H9 (cell line): Measurements from ENCODE around the gene MRGPRG. TPM values are rescaled to one million over a fixed set of nuclear protein-coding genes. Genes with fewer than 3 reads are reported as not detected.

ENCODE experiments used
- DNase-seq: peaks from one replicate; pipeline ENCODE4 v3.0.0-alpha.2; 2017
- H2AFZ ChIP-seq: one replicate; pipeline ENCODE4 v1.6.1; 2013; ENCODE audit warnings: mild to moderate bottlenecking, low read length, control low read depth, moderate library complexity
- H2AK5ac ChIP-seq: 2 replicates; pipeline ENCODE4 v1.6.1; 2013; ENCODE audit warnings: low read length, control low read depth, mixed read lengths; ENCODE audit not compliant: insufficient read length
- H2BK120ac ChIP-seq: one replicate; pipeline ENCODE4 v1.6.1; 2013; ENCODE audit warnings: low read depth, mild to moderate bottlenecking, low read length, control low read depth, inconsistent platforms; ENCODE audit not compliant: poor library complexity, severe bottlenecking
- H2BK12ac ChIP-seq: 2 replicates; pipeline ENCODE4 v1.6.1; 2013; ENCODE audit warnings: low read length, control low read depth, mixed read lengths, low read depth; ENCODE audit not compliant: insufficient read length
- H2BK15ac ChIP-seq: 2 replicates; pipeline ENCODE4 v1.6.1; 2013; ENCODE audit warnings: low read depth, low read length, control low read depth
- H2BK20ac ChIP-seq: one replicate; pipeline ENCODE4 v1.6.1; 2013; ENCODE audit warnings: low read depth, mild to moderate bottlenecking, low read length, control low read depth, inconsistent platforms; ENCODE audit not compliant: poor library complexity, severe bottlenecking
- H2BK5ac ChIP-seq: 2 replicates; pipeline ENCODE4 v1.6.1; 2013; ENCODE audit warnings: low read length, control low read depth, mixed read lengths; ENCODE audit not compliant: insufficient read length
- H3K14ac ChIP-seq: 2 replicates; pipeline ENCODE4 v1.6.1; 2013; ENCODE audit warnings: low read length, control low read depth; ENCODE audit not compliant: insufficient read depth
- H3K18ac ChIP-seq: 2 replicates; pipeline ENCODE4 v1.6.1; 2013; ENCODE audit warnings: low read depth, mild to moderate bottlenecking, mixed read lengths, low read length, control low read depth; ENCODE audit not compliant: insufficient read length
- H3K23ac ChIP-seq: 2 replicates; pipeline ENCODE4 v1.6.1; 2013; ENCODE audit warnings: low read length, control low read depth, mixed read lengths, low read depth; ENCODE audit not compliant: insufficient read length
- H3K23me2 ChIP-seq: 2 replicates; pipeline ENCODE4 v1.6.1; 2013; ENCODE audit warnings: low read depth, mild to moderate bottlenecking, mixed read lengths, low read length, control low read depth; ENCODE audit not compliant: insufficient read length, poor library complexity, severe bottlenecking
- H3K27ac ChIP-seq: 2 replicates; pipeline ENCODE4 v1.5.1; 2013; ENCODE audit warnings: low read length, control low read depth, mixed read lengths, low read depth; ENCODE audit not compliant: insufficient read length
- H3K27me3 ChIP-seq: 2 replicates; pipeline ENCODE4 v1.6.1; 2013; ENCODE audit warnings: low read length, control low read depth, inconsistent platforms; ENCODE audit not compliant: insufficient read depth
- H3K4ac ChIP-seq: 2 replicates; pipeline ENCODE4 v1.6.1; 2013; ENCODE audit warnings: low read depth, mild to moderate bottlenecking, control low read depth, inconsistent platforms, low read length, moderate library complexity
- H3K4me1 ChIP-seq: 2 replicates; pipeline ENCODE4 v1.6.1; 2013; ENCODE audit warnings: low read length, control low read depth, inconsistent platforms; ENCODE audit not compliant: insufficient read depth
- H3K4me2 ChIP-seq: 2 replicates; pipeline ENCODE4 v1.6.1; 2013; ENCODE audit warnings: low read length, control low read depth, mixed read lengths; ENCODE audit not compliant: insufficient read length, insufficient read depth
- H3K56ac ChIP-seq: 2 replicates; pipeline ENCODE4 v1.6.1; 2013; ENCODE audit warnings: low read depth, mild to moderate bottlenecking, mixed read lengths, low read length, control low read depth; ENCODE audit not compliant: insufficient read length
- H3K79me1 ChIP-seq: 2 replicates; pipeline ENCODE4 v1.6.1; 2013; ENCODE audit warnings: low read depth, mild to moderate bottlenecking, moderate library complexity, low read length, control low read depth, inconsistent platforms; ENCODE audit not compliant: insufficient read depth, poor library complexity, severe bottlenecking
- H3K79me2 ChIP-seq: 2 replicates; pipeline ENCODE4 v1.6.1; 2013; ENCODE audit warnings: low read length, control low read depth, inconsistent platforms; ENCODE audit not compliant: insufficient read depth
- H3K9ac ChIP-seq: 2 replicates; pipeline ENCODE4 v1.6.1; 2013; ENCODE audit warnings: low read length, control low read depth, mixed read lengths; ENCODE audit not compliant: insufficient read length; ENCODE audit errors: extremely low read depth
- H3K9me3 ChIP-seq: one replicate; pipeline ENCODE4 v1.6.1; 2013; ENCODE audit warnings: low read depth, low read length, inconsistent platforms; ENCODE audit not compliant: control insufficient read depth
- H3T11ph ChIP-seq: one replicate; pipeline ENCODE4 v1.6.1; 2013; ENCODE audit warnings: mild to moderate bottlenecking, low read length, control low read depth, inconsistent platforms
- H4K20me1 ChIP-seq: one replicate; pipeline ENCODE4 v1.6.1; 2013; ENCODE audit not compliant: control insufficient read depth, insufficient read length, insufficient read depth
- H4K5ac ChIP-seq: 2 replicates; pipeline ENCODE4 v1.6.1; 2013; ENCODE audit warnings: low read depth, mild to moderate bottlenecking, mixed read lengths, low read length, control low read depth; ENCODE audit not compliant: insufficient read length
- H4K8ac ChIP-seq: replicated peaks from 2 replicates; pipeline ENCODE4 v1.6.1; 2013; ENCODE audit warnings: low read length, control low read depth, mixed read lengths, low read depth; ENCODE audit not compliant: insufficient read length
- H4K91ac ChIP-seq: 2 replicates; pipeline ENCODE4 v1.6.1; 2013; ENCODE audit warnings: low read depth, mild to moderate bottlenecking, moderate library complexity, mixed read lengths, low read length, control low read depth; ENCODE audit not compliant: insufficient read length
- H3K27ac Mint-ChIP-seq, 3 experiments: 2 replicates in 2 of 3; 3 replicates in 1 of 3; pipeline ENCODE4 v1.8.0; 2020 to 2021; ENCODE audit warnings: mixed read lengths in 3 of 3, mild to moderate bottlenecking in 1 of 3, moderate library complexity in 1 of 3
- H3K27me3 Mint-ChIP-seq: 2 replicates; pipeline ENCODE4 v1.8.0; 2021; ENCODE audit warnings: low read depth, mild to moderate bottlenecking, moderate library complexity, mixed read lengths
- H3K36me3 Mint-ChIP-seq, 3 experiments: 2 replicates in 2 of 3; 3 replicates in 1 of 3; pipeline ENCODE4 v1.8.0; 2020 to 2021; ENCODE audit warnings: low read depth in 3 of 3, mixed read lengths in 3 of 3; ENCODE audit not compliant: insufficient read depth in 1 of 3
- H3K4me1 Mint-ChIP-seq, 2 experiments: 2 replicates each; pipeline ENCODE4 v1.8.0; 2020; ENCODE audit warnings: mixed read lengths in 2 of 2
- H3K4me3 Mint-ChIP-seq, 2 experiments: 2 replicates in 1 of 2; 3 replicates in 1 of 2; pipeline ENCODE4 v1.8.0; 2020 to 2021; ENCODE audit warnings: mild to moderate bottlenecking in 2 of 2, mixed read lengths in 2 of 2, moderate library complexity in 1 of 2
- H3K9me3 Mint-ChIP-seq, 2 experiments: 2 replicates in 1 of 2; 3 replicates in 1 of 2; pipeline ENCODE4 v1.8.0; 2020; ENCODE audit warnings: mild to moderate bottlenecking in 2 of 2, mixed read lengths in 2 of 2, moderate library complexity in 1 of 2
- CTCF ChIP-seq: fragments of 200-600 bp; sonication (generic); conservative IDR thresholded peaks from 3 replicates; pipeline ENCODE4 v1.8.0; 2021; ENCODE audit warnings: antibody characterized with exemption, mild to moderate bottlenecking
- WGBS: extraction: QIAGEN DNeasy Blood & Tissue Kit; methylation state at CpG from one replicate; pipeline ENCODE4 v1.1.7; 2013; ENCODE audit warnings: missing lambda C conversion rate, low lambda C conversion rate, mixed read lengths; ENCODE audit not compliant: insufficient read length; ENCODE audit errors: extremely low coverage; 5-methylcytosine and 5-hydroxymethylcytosine counted together
- total RNA-seq: library from RNA; stranded (reverse); gene quantifications from 2 replicates; pipeline ENCODE4 v1.2.1, GENCODE V29; 2021

The MRGPRG gene
- total RNA-seq, 1 experiment from 2014 or later = not detected

GRCh38 chr11:3229673-3230630 is 11.3 kb upstream of the MRGPRG start:
- H3K79me2 ChIP-seq = no peaks in the 10 kb centered on the region
- no peak overlapping the region for H2AFZ ChIP-seq
- no peaks in the 10 kb centered on the region for H3K4me1 ChIP-seq
- no peak overlapping the region for H3K14ac ChIP-seq
- no peak overlapping the region for H3K4me2 ChIP-seq
- H3K27ac Mint-ChIP-seq = no peak overlapping the region
- no peak overlapping the region for H2BK12ac ChIP-seq
- no peaks in the 10 kb centered on the region for H3K9me3 Mint-ChIP-seq
- H3K27ac ChIP-seq = no peak overlapping the region
- H3K4me1 Mint-ChIP-seq = peaks cover under 1 to 5% of the 10 kb centered on the region in 2 experiments; a peak in 3 of 4 replicates
- no peak overlapping the region for H3K23ac ChIP-seq
- H2BK120ac ChIP-seq = no peak overlapping the region
- H3K9ac ChIP-seq = no peak overlapping the region
- no peak overlapping the region for H2BK15ac ChIP-seq
- no peak overlapping the region for H4K91ac ChIP-seq
- no peak overlapping the region for H2AK5ac ChIP-seq
- no peak overlapping the region for H3T11ph ChIP-seq
- H3K23me2 ChIP-seq = no peaks in the 10 kb centered on the region
- DNase-seq = no peak
- no peaks in the 10 kb centered on the region for H3K36me3 Mint-ChIP-seq
- H3K4ac ChIP-seq = no peak overlapping the region
- H3K9me3 ChIP-seq = no peaks in the 10 kb centered on the region
- TF ChIP-seq CTCF = no peak
- H3K27me3 ChIP-seq = no peaks in the 10 kb centered on the region
- H3K4me3 Mint-ChIP-seq = no peak overlapping the region
- H4K20me1 ChIP-seq = no peaks in the 10 kb centered on the region
- H3K79me1 ChIP-seq = no peaks in the 10 kb centered on the region
- H3K27me3 Mint-ChIP-seq = peaks cover 14% of the 10 kb centered on the region
- H3K18ac ChIP-seq = no peak overlapping the region
- H2BK5ac ChIP-seq = no peak overlapping the region
- no CpG with 5 or more reads among the region's 21 CpGs for WGBS
- no peak overlapping the region for H4K5ac ChIP-seq
- no peak overlapping the region for H4K8ac ChIP-seq
- H2BK20ac ChIP-seq = no peak overlapping the region
- no peak overlapping the region for H3K56ac ChIP-seq
